ENCODE measurements around the gene C7orf25. TPM values are rescaled to one million over a fixed set of nuclear protein-coding genes. Genes with fewer than 3 reads are reported as not detected.

C7orf25 gene
- total RNA-seq, 1 donor from 2014 or later, result 5.8 TPM

GRCh38 chr7:42876182-42877068 is 35.4 kb downstream of the C7orf25 start:
- no peak overlapping the region for H3K4me3 Mint-ChIP-seq
- TF ChIP-seq, protein P1, sequence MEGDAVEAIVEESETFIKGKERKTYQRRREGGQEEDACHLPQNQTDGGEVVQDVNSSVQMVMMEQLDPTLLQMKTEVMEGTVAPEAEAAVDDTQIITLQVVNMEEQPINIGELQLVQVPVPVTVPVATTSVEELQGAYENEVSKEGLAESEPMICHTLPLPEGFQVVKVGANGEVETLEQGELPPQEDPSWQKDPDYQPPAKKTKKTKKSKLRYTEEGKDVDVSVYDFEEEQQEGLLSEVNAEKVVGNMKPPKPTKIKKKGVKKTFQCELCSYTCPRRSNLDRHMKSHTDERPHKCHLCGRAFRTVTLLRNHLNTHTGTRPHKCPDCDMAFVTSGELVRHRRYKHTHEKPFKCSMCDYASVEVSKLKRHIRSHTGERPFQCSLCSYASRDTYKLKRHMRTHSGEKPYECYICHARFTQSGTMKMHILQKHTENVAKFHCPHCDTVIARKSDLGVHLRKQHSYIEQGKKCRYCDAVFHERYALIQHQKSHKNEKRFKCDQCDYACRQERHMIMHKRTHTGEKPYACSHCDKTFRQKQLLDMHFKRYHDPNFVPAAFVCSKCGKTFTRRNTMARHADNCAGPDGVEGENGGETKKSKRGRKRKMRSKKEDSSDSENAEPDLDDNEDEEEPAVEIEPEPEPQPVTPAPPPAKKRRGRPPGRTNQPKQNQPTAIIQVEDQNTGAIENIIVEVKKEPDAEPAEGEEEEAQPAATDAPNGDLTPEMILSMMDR (IDR thresholded peaks at IDR 0.05; ENCODE audit: unreplicated experiment), result peak; percentile 89
- H3K4me1 Mint-ChIP-seq, result no peaks in the 10 kb centered on the region
- H3K27me3 Mint-ChIP-seq (ENCODE audit: low read depth), result no peaks in the 10 kb centered on the region
- H3K27ac Mint-ChIP-seq, result no peak overlapping the region
- no peaks in the 10 kb centered on the region for H3K9me3 Mint-ChIP-seq
- peak in 1 of 2 experiments; percentile 70 for DNase-seq (ENCODE audit: low spot score in 2 of 2, unreplicated experiment in 2 of 2)
- no peaks in the 10 kb centered on the region for H3K36me3 Mint-ChIP-seq

GRCh38 chr7:42869131-42870020 is 42.5 kb downstream of the C7orf25 start:
- DNase-seq (ENCODE audit: low spot score in 2 of 2, unreplicated experiment in 2 of 2), result no peak
- TF ChIP-seq, protein P1 (IDR thresholded peaks at IDR 0.05; ENCODE audit: unreplicated experiment), result no peak
- peaks cover 13% of the 10 kb centered on the region for H3K9me3 Mint-ChIP-seq
- no peak overlapping the region for H3K27ac Mint-ChIP-seq
- H3K4me3 Mint-ChIP-seq, result no peak overlapping the region
- H3K27me3 Mint-ChIP-seq (ENCODE audit: low read depth), result no peaks in the 10 kb centered on the region
- peaks cover 6% of the 10 kb centered on the region for H3K36me3 Mint-ChIP-seq
- H3K4me1 Mint-ChIP-seq, result no peaks in the 10 kb centered on the region

- Mint-ChIP-seq H3K9me3 (peaks cover 21% of the 10 kb centered on the region), H3K36me3 (peaks cover 7% of the 10 kb centered on the region), H3K27ac (no peak overlapping the region), H3K4me3 (no peak overlapping the region), H3K27me3 (ENCODE audit: low read depth) (no peaks in the 10 kb centered on the region), H3K4me1 (no peaks in the 10 kb centered on the region)
- TF ChIP-seq, protein P1 (IDR thresholded peaks at IDR 0.05; ENCODE audit: unreplicated experiment), result no peak
- no peak for DNase-seq (ENCODE audit: low spot score in 2 of 2, unreplicated experiment in 2 of 2)
These were observed 43.4 kb downstream of the C7orf25 start for GRCh38 chr7:42868480-42868879.

Other genes starting within 250 kb of the C7orf25 start
- 72.3 to 76.3 TPM (median 74.7 TPM) in 3 replicates for gene PSMA2, start 20.1 kb upstream of the C7orf25 start, total RNA-seq
- gene MRPL32, start 20.3 kb upstream of the C7orf25 start, total RNA-seq, result 52.0 to 53.5 TPM (median 53.0 TPM) in 3 replicates
- gene HECW1, start 200.6 kb upstream of the C7orf25 start, total RNA-seq, result 1.0 to 1.9 TPM (median 1.4 TPM) in 3 replicates